GM20000 (cell line): Measurements from ENCODE around the gene C1QTNF1.

Source experiments
- DNase-seq: peaks from one replicate; pipeline ENCODE4 v3.0.0; 2012; ENCODE audit warnings: low spot score
- CTCF ChIP-seq: IDR thresholded peaks from 2 replicates; pipeline ENCODE4 v1.5.1; 2012; ENCODE audit warnings: mild to moderate bottlenecking, control low read depth; ENCODE audit errors: extremely low read depth, missing control alignments

The C1QTNF1 gene

DNA sequence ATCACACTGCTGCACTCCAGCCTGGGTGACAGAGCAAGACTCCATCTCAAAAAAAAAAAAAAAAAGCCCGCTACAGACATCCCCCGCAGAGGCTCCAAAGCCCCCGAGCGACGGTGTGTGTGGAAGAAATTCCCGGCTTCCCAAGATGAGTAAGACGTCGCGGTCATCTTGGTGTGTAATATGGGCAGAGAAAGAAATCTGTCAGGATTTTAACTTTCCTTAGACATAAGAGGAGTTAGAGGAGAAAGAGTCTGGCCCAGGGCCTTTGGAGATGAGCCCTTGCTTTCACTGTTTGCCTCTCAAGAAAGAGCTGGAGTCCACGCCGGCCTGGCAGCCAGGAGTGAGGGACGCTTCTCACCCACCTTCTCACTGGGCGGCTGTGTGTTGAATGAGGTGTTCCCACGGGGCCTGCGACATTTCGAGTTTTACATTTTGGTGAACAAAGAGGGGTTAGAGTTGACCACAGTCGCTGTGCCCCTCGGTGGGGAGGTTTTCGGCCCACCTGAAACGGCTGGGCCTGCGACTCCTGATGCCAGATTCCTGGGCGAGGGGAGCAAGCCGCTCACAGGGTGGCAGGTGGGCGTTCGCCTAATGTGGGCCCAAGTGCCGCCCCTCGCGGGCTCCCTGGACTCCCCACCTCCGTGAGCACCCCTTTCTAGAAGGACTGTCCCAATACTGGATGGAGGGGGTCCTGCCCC lies 17.9 kb downstream of the C1QTNF1 start:
- TF ChIP-seq CTCF = no peak
- DNase-seq = peak; percentile 8

GRCh38 chr17:79042421-79043190 lies 18.6 kb downstream of the C1QTNF1 start:
- peak; percentile 64 for TF ChIP-seq CTCF
- peak; percentile 67 for DNase-seq

DNA sequence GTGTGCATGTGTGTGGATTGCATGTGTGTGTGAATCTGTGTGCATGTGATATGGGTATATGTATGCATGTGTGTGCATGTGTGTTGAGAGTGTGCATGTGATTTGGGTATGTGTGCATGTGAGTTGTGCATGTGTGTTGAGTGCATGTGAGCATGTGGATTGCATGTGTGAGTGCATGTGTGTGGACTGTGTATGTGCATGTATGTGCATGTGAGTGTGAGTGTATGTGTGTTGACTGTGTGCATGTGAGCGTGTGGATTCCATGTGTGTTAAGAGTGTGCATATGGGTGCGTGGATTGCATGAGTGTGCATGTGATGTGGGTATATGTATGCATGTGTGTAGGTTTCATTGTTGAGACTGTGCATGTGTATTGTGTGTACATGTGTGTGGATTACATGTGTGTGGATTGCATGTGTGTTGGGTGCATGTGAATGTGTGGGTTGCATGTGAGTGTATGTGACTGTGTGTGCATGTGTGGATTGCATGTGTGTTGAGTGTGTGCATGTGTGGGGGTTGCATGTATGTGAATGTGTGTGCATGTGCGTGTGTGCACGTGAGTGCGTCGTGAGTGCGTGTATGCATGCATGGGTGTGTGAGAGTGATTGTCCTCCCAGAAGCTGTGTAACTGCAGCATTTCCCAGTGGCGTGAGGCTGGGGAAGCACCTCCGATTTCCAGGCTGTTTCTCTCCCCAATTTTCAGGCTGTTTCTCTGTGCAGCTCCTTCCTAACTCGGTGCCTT lies 19.4 kb downstream of the C1QTNF1 start:
- TF ChIP-seq CTCF = no peak
- no peak for DNase-seq

- no peak for DNase-seq
- no peak for TF ChIP-seq CTCF
Observed at GRCh38 chr17:79043931-79044320, 20.0 kb downstream of the C1QTNF1 start.

DNA sequence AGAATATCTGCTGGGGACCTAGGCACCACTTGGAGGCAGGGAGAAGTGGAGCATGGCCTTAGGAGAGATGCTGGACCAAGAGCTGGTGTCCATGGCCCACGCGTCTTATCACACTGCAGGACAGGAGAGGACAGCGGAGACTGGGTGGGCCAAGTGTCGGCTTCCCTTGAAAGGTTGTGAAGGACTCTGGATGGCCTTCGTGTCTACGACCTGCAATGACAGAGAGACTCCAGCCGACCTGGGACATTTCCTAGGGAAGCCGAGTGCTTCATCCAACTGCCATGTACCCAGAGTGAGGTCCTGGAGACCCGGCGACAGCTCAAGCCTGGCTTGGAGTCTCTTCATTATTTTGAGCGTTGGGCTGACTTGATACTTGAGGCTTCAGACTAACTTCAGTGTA lies 20.5 kb downstream of the C1QTNF1 start:
- DNase-seq = no peak
- no peak for TF ChIP-seq CTCF

GRCh38 chr17:79045001-79045729 lies 21.2 kb downstream of the C1QTNF1 start:
- peak; percentile 7 for DNase-seq
- TF ChIP-seq CTCF = no peak

GRCh38 chr17:79045842-79046196 lies 21.9 kb downstream of the C1QTNF1 start:
- DNase-seq = peak; percentile 87
- TF ChIP-seq CTCF = peak; percentile 69
